Activated CD4-positive, alpha-beta T cell treated with anti-CD3 and anti-CD28 coated beads for 4 hours (primary cell): Measurements from ENCODE around the gene FBLN7.
"Not testable (repeated sequence)": the region's sequence is repeated elsewhere in the genome, so short reads cannot be mapped to it uniquely, and the experiment has no call there.

Experiments used
- DNase-seq, 2 donors: peaks; one replicate each; pipeline ENCODE4 v3.0.0-alpha.2; 2020

Gene FBLN7

GRCh38 chr2:112187046-112187715 is 49.0 kb downstream of the FBLN7 start:
- peak; percentile 14 to 43 for DNase-seq

- peak; percentile 80 to 86 for DNase-seq
Observed at GRCh38 chr2:112187805-112188596, 49.8 kb downstream of the FBLN7 start.

- peak; percentile 7 to 29 for DNase-seq
Observed at GRCh38 chr2:112189001-112189556, 50.9 kb downstream of the FBLN7 start.

GRCh38 chr2:112194028-112194427 is 55.8 kb downstream of the FBLN7 start:
- no peak for DNase-seq

GRCh38 chr2:112194482-112194881 is 56.3 kb downstream of the FBLN7 start:
- DNase-seq = no peak

GRCh38 chr2:112195167-112195766 is 57.1 kb downstream of the FBLN7 start:
- no peak for DNase-seq

- no peak for DNase-seq
Observed at GRCh38 chr2:112195950-112196349, 57.8 kb downstream of the FBLN7 start.

- no peak for DNase-seq
Observed at GRCh38 chr2:112197868-112198267, 59.7 kb downstream of the FBLN7 start.

- DNase-seq = no peak
Observed at GRCh38 chr2:112198780-112199179, 60.6 kb downstream of the FBLN7 start.

GRCh38 chr2:112199188-112199587 is 61.0 kb downstream of the FBLN7 start:
- no peak for DNase-seq

GRCh38 chr2:112201696-112202430 is 63.7 kb downstream of the FBLN7 start:
- DNase-seq = no peak

- DNase-seq = no peak
Observed at GRCh38 chr2:112204411-112204810, 66.2 kb downstream of the FBLN7 start.

- DNase-seq = not testable (repeated sequence)
Observed at GRCh38 chr2:112207905-112208304, 69.7 kb downstream of the FBLN7 start.

- DNase-seq = no peak
Observed at GRCh38 chr2:112216167-112216566, 78.0 kb downstream of the FBLN7 start.

- DNase-seq = no peak
Observed at GRCh38 chr2:112217854-112218253, 79.7 kb downstream of the FBLN7 start.

GRCh38 chr2:112220186-112220585 is 82.0 kb downstream of the FBLN7 start:
- no peak for DNase-seq

GRCh38 chr2:112220831-112221230 is 82.6 kb downstream of the FBLN7 start:
- DNase-seq = no peak

- DNase-seq = no peak
Observed at GRCh38 chr2:112229348-112229747, 91.2 kb downstream of the FBLN7 start.

- DNase-seq = no peak
Observed at GRCh38 chr2:112230371-112230770, 92.2 kb downstream of the FBLN7 start.
